ENCODE data around the gene CAP2. TPM values are rescaled to one million over a fixed set of nuclear protein-coding genes. Genes with fewer than 3 reads are reported as not detected.

Gene CAP2
- total RNA-seq, 1 experiment from 2014 or later: 11.5 TPM

- Histone ChIP-seq H3K14ac (ENCODE audit: insufficient read depth, low read length) (no peak overlapping the region), H3K9me3 (ENCODE audit: control insufficient read depth, low read depth, low read length) (no peaks in the 10 kb centered on the region), H3K4ac (ENCODE audit: low read depth, low read length) (no peak overlapping the region), H3K27me3 (ENCODE audit: insufficient read depth, low read length) (no peaks in the 10 kb centered on the region), H3K56ac (ENCODE audit: insufficient read length, low read depth, low read length) (no peak overlapping the region), H2BK20ac (ENCODE audit: low read depth, low read length, poor library complexity, severe bottlenecking) (no peak overlapping the region), H2BK120ac (ENCODE audit: low read depth, low read length, poor library complexity, severe bottlenecking) (no peak overlapping the region), H2AFZ (ENCODE audit: low read length) (no peak overlapping the region), H3K4me1 (ENCODE audit: insufficient read depth, low read length) (no peaks in the 10 kb centered on the region), H3K79me2 (ENCODE audit: insufficient read depth, low read length) (no peaks in the 10 kb centered on the region), H2BK15ac (ENCODE audit: low read depth, low read length) (no peak overlapping the region), H2AK5ac (ENCODE audit: insufficient read length, low read length) (no peak overlapping the region), H2BK12ac (ENCODE audit: insufficient read length, low read depth, low read length) (no peak overlapping the region), H3K27ac (ENCODE audit: insufficient read length, low read depth, low read length) (no peak overlapping the region), H3K9ac (ENCODE audit: extremely low read depth, insufficient read length, low read length) (no peak overlapping the region), H3K23ac (ENCODE audit: insufficient read length, low read depth, low read length) (no peak overlapping the region), H3K18ac (ENCODE audit: insufficient read length, low read depth, low read length) (no peak overlapping the region), H3T11ph (ENCODE audit: low read length) (no peak overlapping the region), H3K4me2 (ENCODE audit: insufficient read depth, insufficient read length, low read length) (no peak overlapping the region), H4K20me1 (ENCODE audit: control insufficient read depth, insufficient read depth, insufficient read length) (no peaks in the 10 kb centered on the region), H2BK5ac (ENCODE audit: insufficient read length, low read length) (no peak overlapping the region), H4K8ac (replicated peaks; ENCODE audit: insufficient read length, low read depth, low read length) (no peak overlapping the region), H3K23me2 (ENCODE audit: insufficient read length, low read depth, low read length, poor library complexity, severe bottlenecking) (no peaks in the 10 kb centered on the region), H3K79me1 (ENCODE audit: insufficient read depth, low read depth, low read length, poor library complexity, severe bottlenecking) (no peaks in the 10 kb centered on the region), H4K5ac (ENCODE audit: insufficient read length, low read depth, low read length) (no peak overlapping the region), H4K91ac (ENCODE audit: insufficient read length, low read depth, low read length) (no peak overlapping the region)
- no peak for DNase-seq
- Mint-ChIP-seq H3K27me3 (ENCODE audit: low read depth) (no peaks in the 10 kb centered on the region), H3K36me3 (ENCODE audit: insufficient read depth in 1 of 3, low read depth in 3 of 3) (no peaks in the 10 kb centered on the region), H3K4me1 (peaks cover 0 to 5% of the 10 kb centered on the region in 2 experiments; a peak in 2 of 4 replicates), H3K4me3 (no peak overlapping the region), H3K9me3 (no peaks in the 10 kb centered on the region), H3K27ac (no peak overlapping the region)
- TF ChIP-seq CTCF (conservative IDR thresholded peaks at IDR 0.05): no peak
- no CpG with 5 or more reads among the region's 2 CpGs for WGBS (ENCODE audit: extremely low coverage, insufficient read length, low lambda C conversion rate)
Measured at GRCh38 chr6:17477356-17477755, 84.0 kb downstream of the CAP2 start.
